ENCODE data around the gene IREB2. TPM values are rescaled to one million over a fixed set of nuclear protein-coding genes. Genes with fewer than 3 reads are reported as not detected.

IREB2 gene
- total and polyA plus RNA-seq, 2 of the 13 experiments (the other 11 are each of a cell fraction or from before 2014, with no cell fraction given): 24.2 to 30.4 TPM

GRCh38 chr15:78506971-78507830 is 69.2 kb downstream of the IREB2 start, which contains the start of gene HYKK (continued):
- TF ChIP-seq ZBTB26 (CRISPR knock-in tag; IDR thresholded peaks at IDR 0.05; ENCODE audit: borderline replicate concordance) (peak; percentile 52; the same call in 1 of the 2 replicates), NONO (IDR thresholded peaks at IDR 0.05) (no peak), NONO (CRISPR knock-in tag; conservative IDR thresholded peaks at IDR 0.05) (peak; percentile 37; the same call in 1 of the 2 replicates), XBP1 (CRISPR knock-in tag; IDR thresholded peaks at IDR 0.05) (no peak), REXO4 (CRISPR knock-in tag; IDR thresholded peaks at IDR 0.05; ENCODE audit: borderline replicate concordance) (no peak), ZSCAN25 (CRISPR knock-in tag; IDR thresholded peaks at IDR 0.05) (no peak), MAFK (conservative IDR thresholded peaks at IDR 0.05 in 1 of 2, IDR thresholded peaks at IDR 0.05 in 1 of 2; ENCODE audit: low read length in 2 of 2) (no peak), ZNF772 (CRISPR knock-in tag; IDR thresholded peaks at IDR 0.05) (peak; percentile 9; the same call in 1 of the 2 replicates), NR2F2 (IDR thresholded peaks at IDR 0.05; ENCODE audit: borderline replicate concordance, low read depth) (no peak), SIX4 (CRISPR knock-in tag; IDR thresholded peaks at IDR 0.05) (no peak), ZNF430 (CRISPR knock-in tag; IDR thresholded peaks at IDR 0.05) (no peak), RFX5 (IDR thresholded peaks at IDR 0.05; ENCODE audit: low read depth, low read length) (peak; percentile 42; the same call in 1 of the 2 replicates), RXRA (CRISPR knock-in tag; IDR thresholded peaks at IDR 0.05) (0 out of 2 replicates have a peak, but pooled peaks have one; percentile 7), IRF2 (CRISPR knock-in tag; IDR thresholded peaks at IDR 0.05) (no peak), MYPOP (CRISPR knock-in tag; IDR thresholded peaks at IDR 0.05) (no peak), ZNF263 (CRISPR knock-in tag; IDR thresholded peaks at IDR 0.05) (peak; percentile 78), SRSF9 (IDR thresholded peaks at IDR 0.05; ENCODE audit: borderline replicate concordance, insufficient read depth, low read depth, low read length, poor library complexity, severe bottlenecking) (no peak), HNRNPUL1 (IDR thresholded peaks at IDR 0.05; ENCODE audit: low read depth, low read length) (no peak), CCAR2 (optimal IDR thresholded peaks at IDR 0.05; ENCODE audit: low read depth, low read length) (no peak)
- TF ChIP-seq, protein P1, sequence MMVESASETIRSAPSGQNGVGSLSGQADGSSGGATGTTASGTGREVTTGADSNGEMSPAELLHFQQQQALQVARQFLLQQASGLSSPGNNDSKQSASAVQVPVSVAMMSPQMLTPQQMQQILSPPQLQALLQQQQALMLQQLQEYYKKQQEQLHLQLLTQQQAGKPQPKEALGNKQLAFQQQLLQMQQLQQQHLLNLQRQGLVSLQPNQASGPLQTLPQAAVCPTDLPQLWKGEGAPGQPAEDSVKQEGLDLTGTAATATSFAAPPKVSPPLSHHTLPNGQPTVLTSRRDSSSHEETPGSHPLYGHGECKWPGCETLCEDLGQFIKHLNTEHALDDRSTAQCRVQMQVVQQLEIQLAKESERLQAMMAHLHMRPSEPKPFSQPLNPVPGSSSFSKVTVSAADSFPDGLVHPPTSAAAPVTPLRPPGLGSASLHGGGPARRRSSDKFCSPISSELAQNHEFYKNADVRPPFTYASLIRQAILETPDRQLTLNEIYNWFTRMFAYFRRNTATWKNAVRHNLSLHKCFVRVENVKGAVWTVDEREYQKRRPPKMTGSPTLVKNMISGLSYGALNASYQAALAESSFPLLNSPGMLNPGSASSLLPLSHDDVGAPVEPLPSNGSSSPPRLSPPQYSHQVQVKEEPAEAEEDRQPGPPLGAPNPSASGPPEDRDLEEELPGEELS (CRISPR knock-in tag; IDR thresholded peaks at IDR 0.05): peak; percentile 12; the same call in 1 of the 2 replicates
- TF ChIP-seq, protein P2, sequence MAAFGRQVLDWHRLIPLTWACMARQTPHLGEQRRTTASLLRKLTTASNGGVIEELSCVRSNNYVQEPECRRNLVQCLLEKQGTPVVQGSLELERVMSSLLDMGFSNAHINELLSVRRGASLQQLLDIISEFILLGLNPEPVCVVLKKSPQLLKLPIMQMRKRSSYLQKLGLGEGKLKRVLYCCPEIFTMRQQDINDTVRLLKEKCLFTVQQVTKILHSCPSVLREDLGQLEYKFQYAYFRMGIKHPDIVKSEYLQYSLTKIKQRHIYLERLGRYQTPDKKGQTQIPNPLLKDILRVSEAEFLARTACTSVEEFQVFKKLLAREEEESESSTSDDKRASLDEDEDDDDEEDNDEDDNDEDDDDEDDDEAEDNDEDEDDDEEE (CRISPR knock-in tag; IDR thresholded peaks at IDR 0.05): peak; percentile 13; the same call in 1 of the 2 replicates
- TF ChIP-seq, protein P3, sequence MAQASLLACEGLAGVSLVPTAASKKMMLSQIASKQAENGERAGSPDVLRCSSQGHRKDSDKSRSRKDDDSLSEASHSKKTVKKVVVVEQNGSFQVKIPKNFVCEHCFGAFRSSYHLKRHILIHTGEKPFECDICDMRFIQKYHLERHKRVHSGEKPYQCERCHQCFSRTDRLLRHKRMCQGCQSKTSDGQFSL (CRISPR knock-in tag; IDR thresholded peaks at IDR 0.05): no peak
- TF ChIP-seq, protein P4, sequence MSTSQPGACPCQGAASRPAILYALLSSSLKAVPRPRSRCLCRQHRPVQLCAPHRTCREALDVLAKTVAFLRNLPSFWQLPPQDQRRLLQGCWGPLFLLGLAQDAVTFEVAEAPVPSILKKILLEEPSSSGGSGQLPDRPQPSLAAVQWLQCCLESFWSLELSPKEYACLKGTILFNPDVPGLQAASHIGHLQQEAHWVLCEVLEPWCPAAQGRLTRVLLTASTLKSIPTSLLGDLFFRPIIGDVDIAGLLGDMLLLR (CRISPR knock-in tag; IDR thresholded peaks at IDR 0.05): peak; percentile 30

All from HepG2 (cell line).